Measurements from ENCODE around the gene PMFBP1. TPM values are rescaled to one million over a fixed set of nuclear protein-coding genes. Genes with fewer than 3 reads are reported as not detected.

The PMFBP1 gene
- total RNA-seq, 1 donor from 2014 or later, result 13.1 TPM

DNA sequence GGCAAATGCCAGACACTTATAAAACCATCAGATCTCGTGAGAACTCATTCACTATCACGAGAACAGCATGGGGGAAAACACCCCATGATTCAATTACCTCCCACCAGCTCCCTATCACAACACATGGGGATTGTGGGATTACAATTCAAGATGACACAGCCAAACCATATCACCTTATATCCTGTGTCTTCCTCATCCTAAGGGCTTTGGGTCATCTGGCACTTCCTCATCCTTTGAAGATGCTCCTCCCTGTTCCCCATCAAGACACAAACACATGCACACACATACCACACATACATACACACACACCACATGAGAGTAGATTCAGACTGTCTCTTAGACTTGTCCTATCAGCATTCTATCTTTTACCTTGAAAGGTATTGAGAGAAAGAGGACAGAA lies 2.8 kb upstream of the PMFBP1 start:
- H3K4me1 Mint-ChIP-seq (ENCODE audit: low read depth, unreplicated experiment), result peaks cover 7% of the 10 kb centered on the region
- peaks cover 18% of the 10 kb centered on the region for H3K36me3 Mint-ChIP-seq (ENCODE audit: unreplicated experiment)
- H3K9me3 Mint-ChIP-seq (ENCODE audit: unreplicated experiment), result no peaks in the 10 kb centered on the region
- no peak overlapping the region for H3K4me3 Mint-ChIP-seq (ENCODE audit: unreplicated experiment)
- no peak overlapping the region for H3K27ac Mint-ChIP-seq (ENCODE audit: unreplicated experiment)
- H3K27me3 Mint-ChIP-seq (ENCODE audit: unreplicated experiment), result no peaks in the 10 kb centered on the region
- DNase-seq, result no peak
- TF ChIP-seq, protein P1, sequence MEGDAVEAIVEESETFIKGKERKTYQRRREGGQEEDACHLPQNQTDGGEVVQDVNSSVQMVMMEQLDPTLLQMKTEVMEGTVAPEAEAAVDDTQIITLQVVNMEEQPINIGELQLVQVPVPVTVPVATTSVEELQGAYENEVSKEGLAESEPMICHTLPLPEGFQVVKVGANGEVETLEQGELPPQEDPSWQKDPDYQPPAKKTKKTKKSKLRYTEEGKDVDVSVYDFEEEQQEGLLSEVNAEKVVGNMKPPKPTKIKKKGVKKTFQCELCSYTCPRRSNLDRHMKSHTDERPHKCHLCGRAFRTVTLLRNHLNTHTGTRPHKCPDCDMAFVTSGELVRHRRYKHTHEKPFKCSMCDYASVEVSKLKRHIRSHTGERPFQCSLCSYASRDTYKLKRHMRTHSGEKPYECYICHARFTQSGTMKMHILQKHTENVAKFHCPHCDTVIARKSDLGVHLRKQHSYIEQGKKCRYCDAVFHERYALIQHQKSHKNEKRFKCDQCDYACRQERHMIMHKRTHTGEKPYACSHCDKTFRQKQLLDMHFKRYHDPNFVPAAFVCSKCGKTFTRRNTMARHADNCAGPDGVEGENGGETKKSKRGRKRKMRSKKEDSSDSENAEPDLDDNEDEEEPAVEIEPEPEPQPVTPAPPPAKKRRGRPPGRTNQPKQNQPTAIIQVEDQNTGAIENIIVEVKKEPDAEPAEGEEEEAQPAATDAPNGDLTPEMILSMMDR (IDR thresholded peaks at IDR 0.05; ENCODE audit: partially characterized antibody, unreplicated experiment), result no peak

DNA sequence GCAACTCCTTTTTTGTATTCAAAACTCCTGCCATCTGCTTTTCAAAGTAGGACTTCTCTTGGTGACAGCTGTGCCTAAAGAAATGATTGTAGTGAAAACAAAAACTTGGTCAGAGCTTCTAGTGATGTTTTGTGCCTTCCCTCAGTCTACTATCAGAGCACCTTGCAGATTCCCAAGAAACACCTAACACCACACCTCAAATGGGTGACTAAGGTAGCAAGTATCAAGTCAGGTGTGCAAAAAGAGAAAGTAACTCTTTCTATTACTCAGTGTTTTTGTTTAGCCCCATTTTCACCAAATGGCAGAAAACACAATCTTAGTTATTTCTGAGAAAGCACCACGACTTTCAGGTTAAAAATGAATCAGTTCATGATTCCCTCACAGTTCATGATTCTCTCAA lies 2.0 kb upstream of the PMFBP1 start:
- Mint-ChIP-seq H3K27me3 (ENCODE audit: unreplicated experiment) (no peaks in the 10 kb centered on the region), H3K36me3 (ENCODE audit: unreplicated experiment) (peaks cover 18% of the 10 kb centered on the region), H3K9me3 (ENCODE audit: unreplicated experiment) (no peaks in the 10 kb centered on the region), H3K27ac (ENCODE audit: unreplicated experiment) (peak overlapping the region; percentile 11), H3K4me3 (ENCODE audit: unreplicated experiment) (no peak overlapping the region), H3K4me1 (ENCODE audit: low read depth, unreplicated experiment) (peaks cover 7% of the 10 kb centered on the region)
- no peak for DNase-seq
- TF ChIP-seq, protein P1 (IDR thresholded peaks at IDR 0.05; ENCODE audit: partially characterized antibody, unreplicated experiment), result no peak

DNA sequence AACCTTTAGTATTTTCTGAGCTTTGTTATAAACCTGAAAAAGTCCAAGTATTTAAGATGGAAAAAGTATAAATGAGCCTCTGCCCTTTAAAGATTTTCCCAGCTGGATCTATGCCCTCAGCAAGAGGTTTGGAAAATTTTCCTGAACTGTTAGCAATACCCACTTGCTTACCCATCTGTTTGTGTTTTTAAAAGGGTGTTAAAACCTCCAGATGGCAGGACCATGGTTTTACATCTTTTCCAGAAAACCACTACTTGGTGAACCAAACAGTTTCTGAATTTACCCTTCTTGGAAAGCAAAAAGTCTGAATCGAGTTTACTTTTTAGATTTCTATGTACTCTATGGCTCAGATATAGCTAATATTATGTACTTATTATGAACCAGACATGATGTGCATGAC lies 719 bp downstream of the PMFBP1 start:
- TF ChIP-seq, protein P1 (IDR thresholded peaks at IDR 0.05; ENCODE audit: partially characterized antibody, unreplicated experiment), result no peak
- Mint-ChIP-seq H3K9me3 (ENCODE audit: unreplicated experiment) (peaks cover under 1% of the 10 kb centered on the region), H3K4me1 (ENCODE audit: low read depth, unreplicated experiment) (peaks cover 7% of the 10 kb centered on the region), H3K27ac (ENCODE audit: unreplicated experiment) (no peak overlapping the region), H3K27me3 (ENCODE audit: unreplicated experiment) (no peaks in the 10 kb centered on the region), H3K36me3 (ENCODE audit: unreplicated experiment) (peaks cover 8% of the 10 kb centered on the region), H3K4me3 (ENCODE audit: unreplicated experiment) (no peak overlapping the region)
- no peak for DNase-seq

DNA sequence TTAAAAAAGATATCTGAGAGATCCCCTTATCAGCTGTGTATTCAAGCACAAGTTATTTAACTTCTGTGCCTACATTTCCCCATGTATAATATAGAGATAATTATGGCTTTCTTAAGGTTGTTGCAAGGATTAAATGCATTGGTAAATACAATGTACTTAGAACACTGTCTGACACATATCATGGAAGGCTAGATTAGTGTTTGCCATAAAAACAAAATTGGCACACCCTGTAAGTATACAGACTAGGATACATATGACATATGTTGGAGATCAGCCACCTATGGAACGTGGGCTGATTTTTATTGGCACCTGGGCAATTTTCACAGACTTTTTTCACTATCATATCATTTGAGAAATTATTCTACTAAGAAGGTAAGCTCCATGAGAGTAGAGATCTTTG lies 2.2 kb downstream of the PMFBP1 start:
- no peak overlapping the region for H3K4me3 Mint-ChIP-seq (ENCODE audit: unreplicated experiment)
- DNase-seq, result no peak
- TF ChIP-seq, protein P1 (IDR thresholded peaks at IDR 0.05; ENCODE audit: partially characterized antibody, unreplicated experiment), result no peak
- peaks cover 2% of the 10 kb centered on the region for H3K9me3 Mint-ChIP-seq (ENCODE audit: unreplicated experiment)
- no peak overlapping the region for H3K27ac Mint-ChIP-seq (ENCODE audit: unreplicated experiment)
- H3K4me1 Mint-ChIP-seq (ENCODE audit: low read depth, unreplicated experiment), result peaks cover 8% of the 10 kb centered on the region
- peaks cover 1% of the 10 kb centered on the region for H3K27me3 Mint-ChIP-seq (ENCODE audit: unreplicated experiment)
- H3K36me3 Mint-ChIP-seq (ENCODE audit: unreplicated experiment), result peaks cover 3% of the 10 kb centered on the region

DNA sequence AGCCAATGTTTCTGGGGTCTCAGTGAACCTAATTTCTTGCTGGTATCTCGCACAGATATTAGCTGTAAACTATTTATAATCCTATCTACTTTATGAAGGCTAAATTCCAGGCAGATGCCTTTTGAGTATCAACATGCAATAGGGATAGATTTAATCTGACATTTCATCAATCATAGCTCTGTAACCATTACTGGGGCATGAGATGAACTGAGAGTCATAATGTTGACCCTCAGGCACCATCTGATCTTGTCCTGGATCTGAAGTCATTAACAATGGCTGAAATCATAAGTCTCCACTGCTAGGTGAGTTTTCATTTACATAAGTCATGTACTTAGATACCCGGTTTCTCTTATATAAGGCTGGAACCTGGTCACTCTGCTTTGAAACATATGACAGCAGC lies 3.6 kb downstream of the PMFBP1 start:
- peaks cover 5% of the 10 kb centered on the region for H3K36me3 Mint-ChIP-seq (ENCODE audit: unreplicated experiment)
- H3K27me3 Mint-ChIP-seq (ENCODE audit: unreplicated experiment), result peaks cover 1% of the 10 kb centered on the region
- DNase-seq, result no peak
- no peak overlapping the region for H3K27ac Mint-ChIP-seq (ENCODE audit: unreplicated experiment)
- no peak overlapping the region for H3K4me3 Mint-ChIP-seq (ENCODE audit: unreplicated experiment)
- H3K9me3 Mint-ChIP-seq (ENCODE audit: unreplicated experiment), result peaks cover 2% of the 10 kb centered on the region
- peaks cover 3% of the 10 kb centered on the region for H3K4me1 Mint-ChIP-seq (ENCODE audit: low read depth, unreplicated experiment)
- TF ChIP-seq, protein P1 (IDR thresholded peaks at IDR 0.05; ENCODE audit: partially characterized antibody, unreplicated experiment), result no peak

All from glutamatergic neuron (in vitro differentiated cells).